SK-N-SH treated with all-trans-retinoic acid at 6 μM for 48 hours (cell line): ENCODE results near the gene UGT1A10.

Experiments used
- ATAC-seq: fragments of 200-7000 bp; cut with Tn5 transposase; 3 replicates; pipeline ENCODE4 v1.9.1; 2020; ENCODE audit warnings: mild to moderate bottlenecking, moderate library complexity
- ARNTL ChIP-seq: fragments of 450-650 bp; formaldehyde crosslinking; IDR thresholded peaks from 2 replicates; pipeline ENCODE4 v1.5.0; 2020; ENCODE audit warnings: low read depth, mild to moderate bottlenecking, moderate library complexity, borderline replicate concordance
- BACH2 ChIP-seq: fragments of 250-450 bp; sonication (Bioruptor Pico); IDR thresholded peaks from 2 replicates; pipeline ENCODE4 v1.9.0; 2021; ENCODE audit warnings: mild to moderate bottlenecking, borderline replicate concordance
- ESRRG ChIP-seq: fragments of 250-450 bp; sonication (Bioruptor Pico); IDR thresholded peaks from 2 replicates; pipeline ENCODE4 v1.6.1; 2021; ENCODE audit warnings: mild to moderate bottlenecking
- GLIS3 ChIP-seq: fragments of 250-450 bp; sonication (Bioruptor Pico); IDR thresholded peaks from 2 replicates; pipeline ENCODE4 v1.5.0; 2020; ENCODE audit warnings: mild to moderate bottlenecking, moderate library complexity
- ISL1 ChIP-seq: fragments of 250-450 bp; sonication (Bioruptor Pico); IDR thresholded peaks from 2 replicates; pipeline ENCODE4 v2.1.2; 2022; ENCODE audit warnings: mild to moderate bottlenecking, moderate library complexity
- OSR1 ChIP-seq: fragments of 250-450 bp; sonication (Bioruptor Pico); IDR thresholded peaks from 2 replicates; pipeline ENCODE4 v1.8.0; 2022; ENCODE audit warnings: moderate library complexity, mild to moderate bottlenecking, inconsistent platforms
- PPARA ChIP-seq: fragments of 250-450 bp; sonication (Bioruptor Pico); IDR thresholded peaks from 2 replicates; pipeline ENCODE4 v1.5.0; 2020; ENCODE audit warnings: mild to moderate bottlenecking, borderline replicate concordance
- SNAI2 ChIP-seq: fragments of 250-450 bp; sonication (Bioruptor Pico); IDR thresholded peaks from 2 replicates; pipeline ENCODE4 v1.5.0; 2020; ENCODE audit warnings: mild to moderate bottlenecking, moderate library complexity
- TCF4 ChIP-seq: fragments of 250-450 bp; sonication (Bioruptor Pico); IDR thresholded peaks from 2 replicates; pipeline ENCODE4 v1.8.0; 2021; ENCODE audit warnings: mild to moderate bottlenecking, moderate library complexity, borderline replicate concordance
- TOX ChIP-seq: fragments of 250-450 bp; sonication (Bioruptor Pico); IDR thresholded peaks from 2 replicates; pipeline ENCODE4 v1.8.0; 2021; ENCODE audit warnings: mild to moderate bottlenecking, moderate library complexity, borderline replicate concordance
- ZC3H10 ChIP-seq: fragments of 250-450 bp; sonication (Bioruptor Pico); IDR thresholded peaks from 2 replicates; pipeline ENCODE4 v1.5.1; 2021; ENCODE audit warnings: mild to moderate bottlenecking, moderate library complexity
- ZFP3 ChIP-seq: fragments of 250-450 bp; sonication (Bioruptor Pico); IDR thresholded peaks from 2 replicates; pipeline ENCODE4 v1.5.0; 2020; ENCODE audit warnings: mild to moderate bottlenecking, moderate library complexity
- ZFP30 ChIP-seq: fragments of 450-650 bp; formaldehyde crosslinking; IDR thresholded peaks from 2 replicates; pipeline ENCODE4 v1.5.0; 2022; ENCODE audit warnings: mild to moderate bottlenecking, moderate library complexity
- ZNF565 ChIP-seq: fragments of 450-650 bp; formaldehyde crosslinking; conservative IDR thresholded peaks from 2 replicates; pipeline ENCODE4 v1.5.0; 2020; ENCODE audit warnings: low read depth, mild to moderate bottlenecking, moderate library complexity
- ZNF70 ChIP-seq: fragments of 450-650 bp; formaldehyde crosslinking; IDR thresholded peaks from 2 replicates; pipeline ENCODE4 v1.5.0; 2020; ENCODE audit warnings: mild to moderate bottlenecking, moderate library complexity
- ZNF8 ChIP-seq: fragments of 450-650 bp; formaldehyde crosslinking; IDR thresholded peaks from 2 replicates; pipeline ENCODE4 v1.5.0; 2020; ENCODE audit warnings: mild to moderate bottlenecking, moderate library complexity
- TF ChIP-seq, protein P1 (sequence below): fragments of 250-450 bp; sonication (Bioruptor Pico); IDR thresholded peaks from 2 replicates; pipeline ENCODE4 v1.8.0; 2020; ENCODE audit warnings: mild to moderate bottlenecking, moderate library complexity, borderline replicate concordance
- TF ChIP-seq, protein P2 (sequence below): fragments of 250-450 bp; sonication (Bioruptor Pico); IDR thresholded peaks from 2 replicates; pipeline ENCODE4 v1.5.1; 2020; ENCODE audit warnings: low read depth, mild to moderate bottlenecking, moderate library complexity
- TF ChIP-seq, protein P3 (sequence below): fragments of 250-450 bp; sonication (Bioruptor Pico); IDR thresholded peaks from 2 replicates; pipeline ENCODE4 v1.5.1; 2021; ENCODE audit warnings: mild to moderate bottlenecking, moderate library complexity
- TF ChIP-seq, protein P4 (sequence below): fragments of 250-450 bp; sonication (Bioruptor Pico); IDR thresholded peaks from 2 replicates; pipeline ENCODE4 v1.8.0; 2021; ENCODE audit warnings: low read depth, mild to moderate bottlenecking, moderate library complexity, borderline replicate concordance
- TF ChIP-seq, protein P5 (sequence below): fragments of 250-450 bp; sonication (Bioruptor Pico); IDR thresholded peaks from 2 replicates; pipeline ENCODE4 v1.5.0; 2020; ENCODE audit warnings: mild to moderate bottlenecking, moderate library complexity

The UGT1A10 gene

DNA sequence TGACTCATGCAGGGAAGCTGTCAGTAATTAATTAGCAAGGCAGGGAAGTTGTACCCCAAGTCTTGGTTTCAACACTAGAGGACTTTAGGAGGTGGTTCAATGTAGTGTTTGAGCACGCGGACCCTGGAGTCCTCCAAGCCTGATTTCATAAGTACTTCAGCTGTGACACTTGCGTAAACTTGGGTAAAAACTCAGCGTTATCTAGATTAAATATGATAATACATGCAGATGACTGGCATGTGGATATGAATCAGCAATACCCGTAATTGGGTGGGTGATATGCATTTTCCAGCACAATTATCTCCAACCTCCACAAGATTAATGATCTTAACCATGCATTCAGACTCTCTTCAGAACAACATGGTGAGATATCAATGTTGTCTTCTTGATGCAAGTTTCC lies 50.7 kb downstream of the UGT1A10 start:
- no peak for ATAC-seq
- TF ChIP-seq ZFP3 (CRISPR knock-in tag) (no peak), TCF4 (no peak), ZFP30 (CRISPR knock-in tag) (no peak), ARNTL (CRISPR knock-in tag) (no peak), TOX (CRISPR knock-in tag) (no peak), ESRRG (CRISPR knock-in tag) (no peak), ZC3H10 (no peak), PPARA (no peak), ZNF70 (no peak), OSR1 (CRISPR knock-in tag) (no peak), GLIS3 (CRISPR knock-in tag) (no peak), BACH2 (CRISPR knock-in tag) (no peak), ZNF8 (CRISPR knock-in tag) (no peak), SNAI2 (no peak)
- TF ChIP-seq, protein P1, sequence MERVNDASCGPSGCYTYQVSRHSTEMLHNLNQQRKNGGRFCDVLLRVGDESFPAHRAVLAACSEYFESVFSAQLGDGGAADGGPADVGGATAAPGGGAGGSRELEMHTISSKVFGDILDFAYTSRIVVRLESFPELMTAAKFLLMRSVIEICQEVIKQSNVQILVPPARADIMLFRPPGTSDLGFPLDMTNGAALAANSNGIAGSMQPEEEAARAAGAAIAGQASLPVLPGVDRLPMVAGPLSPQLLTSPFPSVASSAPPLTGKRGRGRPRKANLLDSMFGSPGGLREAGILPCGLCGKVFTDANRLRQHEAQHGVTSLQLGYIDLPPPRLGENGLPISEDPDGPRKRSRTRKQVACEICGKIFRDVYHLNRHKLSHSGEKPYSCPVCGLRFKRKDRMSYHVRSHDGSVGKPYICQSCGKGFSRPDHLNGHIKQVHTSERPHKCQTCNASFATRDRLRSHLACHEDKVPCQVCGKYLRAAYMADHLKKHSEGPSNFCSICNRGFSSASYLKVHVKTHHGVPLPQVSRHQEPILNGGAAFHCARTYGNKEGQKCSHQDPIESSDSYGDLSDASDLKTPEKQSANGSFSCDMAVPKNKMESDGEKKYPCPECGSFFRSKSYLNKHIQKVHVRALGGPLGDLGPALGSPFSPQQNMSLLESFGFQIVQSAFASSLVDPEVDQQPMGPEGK = no peak
- TF ChIP-seq, protein P2, sequence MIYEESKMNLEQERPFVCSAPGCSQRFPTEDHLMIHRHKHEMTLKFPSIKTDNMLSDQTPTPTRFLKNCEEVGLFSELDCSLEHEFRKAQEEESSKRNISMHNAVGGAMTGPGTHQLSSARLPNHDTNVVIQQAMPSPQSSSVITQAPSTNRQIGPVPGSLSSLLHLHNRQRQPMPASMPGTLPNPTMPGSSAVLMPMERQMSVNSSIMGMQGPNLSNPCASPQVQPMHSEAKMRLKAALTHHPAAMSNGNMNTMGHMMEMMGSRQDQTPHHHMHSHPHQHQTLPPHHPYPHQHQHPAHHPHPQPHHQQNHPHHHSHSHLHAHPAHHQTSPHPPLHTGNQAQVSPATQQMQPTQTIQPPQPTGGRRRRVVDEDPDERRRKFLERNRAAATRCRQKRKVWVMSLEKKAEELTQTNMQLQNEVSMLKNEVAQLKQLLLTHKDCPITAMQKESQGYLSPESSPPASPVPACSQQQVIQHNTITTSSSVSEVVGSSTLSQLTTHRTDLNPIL (CRISPR knock-in tag) = no peak
- TF ChIP-seq, all 23 proteins: peak for 0

DNA sequence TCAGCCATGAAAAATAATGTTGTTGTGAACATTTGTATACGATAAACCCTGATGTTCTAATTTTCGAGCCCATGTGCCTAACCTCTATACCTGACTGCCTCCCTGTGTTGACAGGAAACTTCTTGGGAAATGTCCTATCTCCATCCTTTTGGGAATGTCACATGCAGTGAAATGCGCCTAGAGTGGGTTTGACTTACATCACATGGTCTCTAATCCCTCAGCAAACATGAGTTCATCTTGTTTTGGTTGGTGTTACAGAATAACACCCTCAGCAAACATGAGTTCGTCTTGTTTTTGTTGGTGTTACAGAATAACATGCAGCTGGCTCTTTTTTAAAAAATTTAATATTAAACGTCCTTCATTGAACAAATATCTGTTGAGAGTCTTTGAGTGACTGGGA lies 52.1 kb downstream of the UGT1A10 start:
- TF ChIP-seq ZNF565 (CRISPR knock-in tag) (no peak), TCF4 (no peak), GLIS3 (CRISPR knock-in tag) (no peak), BACH2 (CRISPR knock-in tag) (no peak), ARNTL (CRISPR knock-in tag) (no peak)
- ATAC-seq = no peak

DNA sequence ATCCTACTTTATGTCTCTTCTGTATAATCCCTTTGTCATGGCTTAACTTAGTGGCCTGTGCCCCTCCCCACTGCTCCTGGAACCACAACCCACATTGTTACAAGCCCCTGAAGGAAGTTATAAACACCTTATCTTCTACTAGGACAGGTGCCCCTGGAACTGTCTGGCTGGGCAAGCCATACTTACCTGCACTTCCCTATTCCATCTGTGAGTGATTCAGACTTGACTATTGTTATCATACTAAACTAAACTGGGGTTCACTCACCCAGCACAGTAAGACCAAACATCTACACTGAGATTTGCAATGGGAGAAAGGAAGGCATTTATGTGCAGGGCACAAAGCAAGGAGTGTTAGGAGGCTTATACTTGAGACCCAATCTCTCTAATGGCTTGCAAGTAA lies 52.8 kb downstream of the UGT1A10 start:
- TF ChIP-seq OSR1 (CRISPR knock-in tag) (no peak), SNAI2 (no peak), PPARA (no peak), ZC3H10 (no peak), BACH2 (CRISPR knock-in tag) (no peak), ISL1 (CRISPR knock-in tag) (no peak), ESRRG (CRISPR knock-in tag) (no peak)
- TF ChIP-seq, protein P3, sequence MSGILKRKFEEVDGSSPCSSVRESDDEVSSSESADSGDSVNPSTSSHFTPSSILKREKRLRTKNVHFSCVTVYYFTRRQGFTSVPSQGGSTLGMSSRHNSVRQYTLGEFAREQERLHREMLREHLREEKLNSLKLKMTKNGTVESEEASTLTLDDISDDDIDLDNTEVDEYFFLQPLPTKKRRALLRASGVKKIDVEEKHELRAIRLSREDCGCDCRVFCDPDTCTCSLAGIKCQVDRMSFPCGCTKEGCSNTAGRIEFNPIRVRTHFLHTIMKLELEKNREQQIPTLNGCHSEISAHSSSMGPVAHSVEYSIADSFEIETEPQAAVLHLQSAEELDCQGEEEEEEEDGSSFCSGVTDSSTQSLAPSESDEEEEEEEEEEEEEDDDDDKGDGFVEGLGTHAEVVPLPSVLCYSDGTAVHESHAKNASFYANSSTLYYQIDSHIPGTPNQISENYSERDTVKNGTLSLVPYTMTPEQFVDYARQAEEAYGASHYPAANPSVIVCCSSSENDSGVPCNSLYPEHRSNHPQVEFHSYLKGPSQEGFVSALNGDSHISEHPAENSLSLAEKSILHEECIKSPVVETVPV = no peak
- TF ChIP-seq, protein P4, sequence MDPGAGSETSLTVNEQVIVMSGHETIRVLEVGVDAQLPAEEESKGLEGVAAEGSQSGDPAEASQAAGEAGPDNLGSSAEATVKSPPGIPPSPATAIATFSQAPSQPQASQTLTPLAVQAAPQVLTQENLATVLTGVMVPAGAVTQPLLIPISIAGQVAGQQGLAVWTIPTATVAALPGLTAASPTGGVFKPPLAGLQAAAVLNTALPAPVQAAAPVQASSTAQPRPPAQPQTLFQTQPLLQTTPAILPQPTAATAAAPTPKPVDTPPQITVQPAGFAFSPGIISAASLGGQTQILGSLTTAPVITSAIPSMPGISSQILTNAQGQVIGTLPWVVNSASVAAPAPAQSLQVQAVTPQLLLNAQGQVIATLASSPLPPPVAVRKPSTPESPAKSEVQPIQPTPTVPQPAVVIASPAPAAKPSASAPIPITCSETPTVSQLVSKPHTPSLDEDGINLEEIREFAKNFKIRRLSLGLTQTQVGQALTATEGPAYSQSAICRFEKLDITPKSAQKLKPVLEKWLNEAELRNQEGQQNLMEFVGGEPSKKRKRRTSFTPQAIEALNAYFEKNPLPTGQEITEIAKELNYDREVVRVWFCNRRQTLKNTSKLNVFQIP = no peak
- no peak for ATAC-seq

DNA sequence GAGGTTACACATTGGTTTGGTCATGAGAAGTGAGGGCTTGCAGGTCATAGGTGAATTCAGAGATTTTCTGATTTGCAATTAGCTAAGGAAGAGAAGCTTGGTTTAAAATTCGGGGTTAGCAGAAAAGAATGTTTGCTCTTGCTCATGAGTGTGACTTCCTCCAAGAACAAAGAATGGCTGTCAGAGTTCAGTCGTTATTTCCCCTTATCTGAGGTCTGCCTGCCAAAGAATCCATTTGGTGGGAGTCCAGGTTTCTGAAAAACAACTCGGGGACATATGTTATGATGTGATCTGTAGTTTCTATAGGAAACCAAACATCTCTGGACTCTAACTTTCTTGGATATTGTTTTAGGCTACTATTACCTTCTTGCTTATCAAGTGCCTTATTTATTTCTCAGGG lies 53.3 kb downstream of the UGT1A10 start:
- ATAC-seq = no peak
- TF ChIP-seq, protein P5, sequence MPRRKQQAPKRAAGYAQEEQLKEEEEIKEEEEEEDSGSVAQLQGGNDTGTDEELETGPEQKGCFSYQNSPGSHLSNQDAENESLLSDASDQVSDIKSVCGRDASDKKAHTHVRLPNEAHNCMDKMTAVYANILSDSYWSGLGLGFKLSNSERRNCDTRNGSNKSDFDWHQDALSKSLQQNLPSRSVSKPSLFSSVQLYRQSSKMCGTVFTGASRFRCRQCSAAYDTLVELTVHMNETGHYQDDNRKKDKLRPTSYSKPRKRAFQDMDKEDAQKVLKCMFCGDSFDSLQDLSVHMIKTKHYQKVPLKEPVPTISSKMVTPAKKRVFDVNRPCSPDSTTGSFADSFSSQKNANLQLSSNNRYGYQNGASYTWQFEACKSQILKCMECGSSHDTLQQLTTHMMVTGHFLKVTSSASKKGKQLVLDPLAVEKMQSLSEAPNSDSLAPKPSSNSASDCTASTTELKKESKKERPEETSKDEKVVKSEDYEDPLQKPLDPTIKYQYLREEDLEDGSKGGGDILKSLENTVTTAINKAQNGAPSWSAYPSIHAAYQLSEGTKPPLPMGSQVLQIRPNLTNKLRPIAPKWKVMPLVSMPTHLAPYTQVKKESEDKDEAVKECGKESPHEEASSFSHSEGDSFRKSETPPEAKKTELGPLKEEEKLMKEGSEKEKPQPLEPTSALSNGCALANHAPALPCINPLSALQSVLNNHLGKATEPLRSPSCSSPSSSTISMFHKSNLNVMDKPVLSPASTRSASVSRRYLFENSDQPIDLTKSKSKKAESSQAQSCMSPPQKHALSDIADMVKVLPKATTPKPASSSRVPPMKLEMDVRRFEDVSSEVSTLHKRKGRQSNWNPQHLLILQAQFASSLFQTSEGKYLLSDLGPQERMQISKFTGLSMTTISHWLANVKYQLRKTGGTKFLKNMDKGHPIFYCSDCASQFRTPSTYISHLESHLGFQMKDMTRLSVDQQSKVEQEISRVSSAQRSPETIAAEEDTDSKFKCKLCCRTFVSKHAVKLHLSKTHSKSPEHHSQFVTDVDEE (CRISPR knock-in tag) = no peak
- TF ChIP-seq ISL1 (CRISPR knock-in tag) = 0 out of 2 replicates have a peak, but pooled peaks have one; percentile 32
